ENCODE measurements around the gene PSD. TPM values are rescaled to one million over a fixed set of nuclear protein-coding genes. Genes with fewer than 3 reads are reported as not detected.

Gene PSD
- total RNA-seq, 2 experiments from 2014 or later: 2.2 to 10.2 TPM

- Histone ChIP-seq H3K4me3 (ENCODE audit: low read depth, low read length, poor library complexity, severe bottlenecking) (peak overlapping the region; percentile 78), H3K79me2 (ENCODE audit: insufficient read depth, low read depth, low read length) (peaks cover 9% of the 10 kb centered on the region; the same call in 1 of the 2 replicates), H2AFZ (ENCODE audit: low read length) (peak overlapping the region; percentile 73), H3K4me1 (ENCODE audit: insufficient read depth, low read length, poor library complexity, severe bottlenecking) (peaks cover 17% of the 10 kb centered on the region), H4K20me1 (ENCODE audit: insufficient read depth, low read length) (no peaks in the 10 kb centered on the region), H3K27ac (ENCODE audit: low read depth, low read length, poor library complexity, severe bottlenecking) (peak overlapping the region; percentile 70), H3K9me2 (ENCODE audit: insufficient read depth, low read length) (no peaks in the 10 kb centered on the region), H3K4me2 (ENCODE audit: low read length) (peak overlapping the region; percentile 84), H3K36me3 (ENCODE audit: insufficient read depth, low read length) (peaks cover 14% of the 10 kb centered on the region), H3K9me3 (ENCODE audit: low read length) (no peaks in the 10 kb centered on the region)
- TSS peak; percentile 90 for BruUV-seq (replicated peaks)
- ChIA-PET POLR2A (interaction anchor here (1.8 kb wide), 1 partner anchor 27 kb away, joined by 11 read pairs; the partner anchor contains the start of gene FBXL15), CTCF (ENCODE audit: unreplicated experiment) (no interaction called here)
- TF ChIP-seq EZH2phosphoT487 (IDR thresholded peaks at IDR 0.05; ENCODE audit: borderline replicate concordance, low read depth, low read length): no peak
- no peak; the same call in none of the 2 replicates for TF ChIP-seq CTCF (conservative IDR thresholded peaks at IDR 0.05; ENCODE audit: low read length)
- intact Hi-C loops (cut with micrococcal nuclease; ENCODE audit: unreplicated experiment): loop anchor here (1.0 kb wide), 3 partner anchors 28 to 190 kb away; no protein-coding TSS in a partner anchor
- no peak for DNase-seq (ENCODE audit: low spot score)
Observed at GRCh38 chr10:102393411-102394078, 25.0 kb downstream of the PSD start.

GRCh38 chr10:102392306-102392705 lies 26.3 kb downstream of the PSD start:
- ChIA-PET POLR2A (no interaction called here), CTCF (ENCODE audit: unreplicated experiment) (no interaction called here)
- no peaks in the 10 kb centered on the region for H4K20me1 ChIP-seq (ENCODE audit: insufficient read depth, low read length)
- H3K4me2 ChIP-seq (ENCODE audit: low read length): no peak overlapping the region
- no peak overlapping the region for H2AFZ ChIP-seq (ENCODE audit: low read length)
- peaks cover 3% of the 10 kb centered on the region; the same call in 1 of the 2 replicates for H3K36me3 ChIP-seq (ENCODE audit: insufficient read depth, low read length)
- H3K9me3 ChIP-seq (ENCODE audit: low read length): no peaks in the 10 kb centered on the region
- no peak overlapping the region for H3K27ac ChIP-seq (ENCODE audit: low read depth, low read length, poor library complexity, severe bottlenecking)
- no TSS peak for BruUV-seq (replicated peaks)
- H3K4me3 ChIP-seq (ENCODE audit: low read depth, low read length, poor library complexity, severe bottlenecking): no peak overlapping the region
- intact Hi-C loops (cut with micrococcal nuclease; ENCODE audit: unreplicated experiment): no loop called here
- H3K9me2 ChIP-seq (ENCODE audit: insufficient read depth, low read length): no peaks in the 10 kb centered on the region
- H3K4me1 ChIP-seq (ENCODE audit: insufficient read depth, low read length, poor library complexity, severe bottlenecking): peaks cover 17% of the 10 kb centered on the region
- no peak for DNase-seq (ENCODE audit: low spot score)
- H3K79me2 ChIP-seq (ENCODE audit: insufficient read depth, low read depth, low read length): peaks cover 9% of the 10 kb centered on the region; the same call in 1 of the 2 replicates
- TF ChIP-seq EZH2phosphoT487 (IDR thresholded peaks at IDR 0.05; ENCODE audit: borderline replicate concordance, low read depth, low read length): no peak
- TF ChIP-seq CTCF (conservative IDR thresholded peaks at IDR 0.05; ENCODE audit: low read length): no peak

- no peak overlapping the region for H3K4me2 ChIP-seq (ENCODE audit: low read length)
- H4K20me1 ChIP-seq (ENCODE audit: insufficient read depth, low read length): no peaks in the 10 kb centered on the region
- no TSS peak for BruUV-seq (replicated peaks)
- no peak for TF ChIP-seq EZH2phosphoT487 (IDR thresholded peaks at IDR 0.05; ENCODE audit: borderline replicate concordance, low read depth, low read length)
- TF ChIP-seq CTCF (conservative IDR thresholded peaks at IDR 0.05; ENCODE audit: low read length): no peak
- POLR2A ChIA-PET: interaction anchor here (0.6 kb wide), 3 partner anchors 43 to 1759 kb away, joined by 3 read pairs; no protein-coding TSS in a partner anchor
- intact Hi-C loops (cut with micrococcal nuclease; ENCODE audit: unreplicated experiment): no loop called here
- H3K36me3 ChIP-seq (ENCODE audit: insufficient read depth, low read length): no peaks in the 10 kb centered on the region
- H3K4me1 ChIP-seq (ENCODE audit: insufficient read depth, low read length, poor library complexity, severe bottlenecking): peaks cover 15% of the 10 kb centered on the region
- DNase-seq (ENCODE audit: low spot score): no peak
- H3K27ac ChIP-seq (ENCODE audit: low read depth, low read length, poor library complexity, severe bottlenecking): no peak overlapping the region
- no peaks in the 10 kb centered on the region for H3K9me2 ChIP-seq (ENCODE audit: insufficient read depth, low read length)
- H2AFZ ChIP-seq (ENCODE audit: low read length): no peak overlapping the region
- no peak overlapping the region for H3K4me3 ChIP-seq (ENCODE audit: low read depth, low read length, poor library complexity, severe bottlenecking)
- CTCF ChIA-PET (ENCODE audit: unreplicated experiment): no interaction called here
- no peaks in the 10 kb centered on the region for H3K9me3 ChIP-seq (ENCODE audit: low read length)
- H3K79me2 ChIP-seq (ENCODE audit: insufficient read depth, low read depth, low read length): no peaks in the 10 kb centered on the region
Observed at GRCh38 chr10:102389894-102390293, 28.7 kb downstream of the PSD start.

Data from OCI-LY7 (cell line).